Ishikawa (cell line): Measurements from ENCODE around the gene HAUS1.

Source experiments
- CEBPB ChIP-seq: IDR thresholded peaks from 2 replicates; pipeline ENCODE4 v1.6.1; 2012
- CREB1 ChIP-seq: IDR thresholded peaks from 2 replicates; pipeline ENCODE4 v1.6.1; 2012; ENCODE audit warnings: low read depth
- EGR1 ChIP-seq: IDR thresholded peaks from 2 replicates; pipeline ENCODE4 v1.6.1; 2012
- EP300 ChIP-seq: IDR thresholded peaks from 2 replicates; pipeline ENCODE4 v1.6.1; 2012; ENCODE audit warnings: borderline replicate concordance
- FOXM1 ChIP-seq: IDR thresholded peaks from 2 replicates; pipeline ENCODE4 v1.6.1; 2012; ENCODE audit warnings: low read depth, borderline replicate concordance
- MAX ChIP-seq: IDR thresholded peaks from 2 replicates; pipeline ENCODE4 v1.6.1; 2012
- NFIC ChIP-seq: IDR thresholded peaks from 2 replicates; pipeline ENCODE4 v1.6.1; 2012
- RAD21 ChIP-seq: IDR thresholded peaks from 2 replicates; pipeline ENCODE4 v1.6.1; 2012; ENCODE audit warnings: low read depth
- TAF1 ChIP-seq: IDR thresholded peaks from 2 replicates; pipeline ENCODE4 v1.6.1; 2012; ENCODE audit warnings: low read depth, mild to moderate bottlenecking
- TCF12 ChIP-seq: IDR thresholded peaks from 2 replicates; pipeline ENCODE4 v1.6.1; 2012; ENCODE audit warnings: low read depth
- TEAD4 ChIP-seq: IDR thresholded peaks from 2 replicates; pipeline ENCODE4 v1.6.1; 2012
- USF1 ChIP-seq: IDR thresholded peaks from 2 replicates; pipeline ENCODE4 v1.6.1; 2012
- YY1 ChIP-seq: IDR thresholded peaks from 2 replicates; pipeline ENCODE4 v1.6.1; 2012; ENCODE audit warnings: low read depth
- ZBTB7A ChIP-seq: IDR thresholded peaks from 2 replicates; pipeline ENCODE4 v1.6.1; 2012; ENCODE audit warnings: low read depth
- TF ChIP-seq, protein P1 (sequence below): IDR thresholded peaks from 2 replicates; pipeline ENCODE4 v1.6.1; 2012; ENCODE audit warnings: low read depth, mild to moderate bottlenecking

The HAUS1 gene

DNA sequence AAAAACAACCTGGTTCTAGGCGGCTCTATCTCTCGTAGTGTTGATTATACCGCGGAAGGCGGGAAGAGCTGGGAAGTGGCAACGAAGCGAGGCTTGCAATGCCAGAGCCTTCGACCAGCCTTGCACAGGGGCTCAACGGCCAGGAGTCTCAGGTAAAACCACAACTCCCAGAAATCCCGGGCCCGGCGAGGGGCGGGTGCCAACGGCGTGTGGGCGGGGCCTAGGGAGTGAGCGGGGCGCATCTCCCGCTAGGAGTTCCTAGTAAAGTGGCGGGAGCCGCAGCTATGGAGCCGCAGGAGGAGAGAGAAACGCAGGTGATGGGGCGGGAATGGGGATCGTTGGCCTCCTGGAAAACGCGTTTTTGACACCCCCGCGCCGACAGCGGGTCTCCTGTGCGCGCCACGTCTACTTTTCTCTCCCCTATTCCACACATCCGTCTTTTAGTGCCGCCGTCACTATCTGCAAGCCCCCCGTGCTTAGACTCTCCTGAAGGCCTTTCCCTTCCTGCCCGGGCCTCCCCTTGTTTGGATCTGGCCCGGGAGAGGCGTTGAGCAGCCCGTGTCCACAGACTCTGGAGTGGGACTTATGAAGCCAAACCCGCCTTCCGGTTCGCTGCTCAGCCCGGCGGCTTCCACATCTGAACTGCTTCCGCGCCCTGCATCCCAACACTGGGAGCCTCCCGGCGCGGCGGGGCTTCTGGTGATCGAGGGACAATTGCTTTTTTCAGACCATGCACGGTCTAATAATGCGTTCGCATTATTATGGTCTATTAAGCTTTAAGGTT is at the start of gene HAUS1:
Gene HAUS1, plus strand, starts transcription at position 258 of the 784 bp plus-strand sequence. Its CDS starts 27 bp downstream, at position 285.
- TF ChIP-seq, protein P1, sequence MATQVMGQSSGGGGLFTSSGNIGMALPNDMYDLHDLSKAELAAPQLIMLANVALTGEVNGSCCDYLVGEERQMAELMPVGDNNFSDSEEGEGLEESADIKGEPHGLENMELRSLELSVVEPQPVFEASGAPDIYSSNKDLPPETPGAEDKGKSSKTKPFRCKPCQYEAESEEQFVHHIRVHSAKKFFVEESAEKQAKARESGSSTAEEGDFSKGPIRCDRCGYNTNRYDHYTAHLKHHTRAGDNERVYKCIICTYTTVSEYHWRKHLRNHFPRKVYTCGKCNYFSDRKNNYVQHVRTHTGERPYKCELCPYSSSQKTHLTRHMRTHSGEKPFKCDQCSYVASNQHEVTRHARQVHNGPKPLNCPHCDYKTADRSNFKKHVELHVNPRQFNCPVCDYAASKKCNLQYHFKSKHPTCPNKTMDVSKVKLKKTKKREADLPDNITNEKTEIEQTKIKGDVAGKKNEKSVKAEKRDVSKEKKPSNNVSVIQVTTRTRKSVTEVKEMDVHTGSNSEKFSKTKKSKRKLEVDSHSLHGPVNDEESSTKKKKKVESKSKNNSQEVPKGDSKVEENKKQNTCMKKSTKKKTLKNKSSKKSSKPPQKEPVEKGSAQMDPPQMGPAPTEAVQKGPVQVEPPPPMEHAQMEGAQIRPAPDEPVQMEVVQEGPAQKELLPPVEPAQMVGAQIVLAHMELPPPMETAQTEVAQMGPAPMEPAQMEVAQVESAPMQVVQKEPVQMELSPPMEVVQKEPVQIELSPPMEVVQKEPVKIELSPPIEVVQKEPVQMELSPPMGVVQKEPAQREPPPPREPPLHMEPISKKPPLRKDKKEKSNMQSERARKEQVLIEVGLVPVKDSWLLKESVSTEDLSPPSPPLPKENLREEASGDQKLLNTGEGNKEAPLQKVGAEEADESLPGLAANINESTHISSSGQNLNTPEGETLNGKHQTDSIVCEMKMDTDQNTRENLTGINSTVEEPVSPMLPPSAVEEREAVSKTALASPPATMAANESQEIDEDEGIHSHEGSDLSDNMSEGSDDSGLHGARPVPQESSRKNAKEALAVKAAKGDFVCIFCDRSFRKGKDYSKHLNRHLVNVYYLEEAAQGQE = peak; percentile 5; the same call in 1 of the 2 replicates
- TF ChIP-seq CEBPB = no peak
- 0 out of 2 replicates have a peak, but pooled peaks have one; percentile 32 for TF ChIP-seq YY1
- TF ChIP-seq ZBTB7A = no peak; the same call in 1 of the 2 replicates
- no peak for TF ChIP-seq USF1
- no peak for TF ChIP-seq FOXM1
- no peak for TF ChIP-seq TCF12
- TF ChIP-seq TEAD4 = no peak; the same call in 1 of the 2 replicates
- TF ChIP-seq EGR1 = no peak
- TF ChIP-seq CREB1 = no peak
- TF ChIP-seq TAF1 = peak; percentile 82
- TF ChIP-seq EP300 = no peak
- peak; percentile 92 for TF ChIP-seq MAX
- no peak for TF ChIP-seq RAD21
- no peak for TF ChIP-seq NFIC

- TF ChIP-seq EP300 (no peak), FOXM1 (no peak), YY1 (no peak), MAX (no peak), NFIC (no peak), CREB1 (no peak)
Measured at GRCh38 chr18:46054956-46055837, 49.0 kb upstream of the HAUS1 start.

DNA sequence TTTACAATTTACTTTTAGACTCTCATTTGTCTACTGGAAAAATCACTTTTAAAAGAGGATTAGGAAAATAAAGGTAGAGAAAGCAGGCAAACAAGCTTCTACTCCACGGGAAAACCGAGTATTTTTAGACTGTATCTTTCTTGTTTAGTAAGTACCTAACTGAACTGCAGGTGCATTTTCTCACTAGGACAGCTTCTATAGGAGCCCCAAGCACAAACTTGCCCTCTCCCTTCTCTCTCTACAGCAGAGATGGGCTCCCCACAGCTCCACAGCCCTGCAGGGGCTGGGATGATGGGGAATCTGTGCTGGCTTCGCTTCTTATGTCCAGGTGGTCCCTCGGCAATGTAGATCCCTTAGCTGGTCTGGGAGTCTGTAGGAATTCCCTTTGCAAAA is 48.4 kb upstream of the HAUS1 start:
- TF ChIP-seq, protein P1 = no peak
- TF ChIP-seq FOXM1 (no peak), USF1 (no peak), MAX (no peak), TCF12 (no peak)

- no peak for TF ChIP-seq NFIC
- TF ChIP-seq ZBTB7A = no peak
- no peak for TF ChIP-seq CREB1
- no peak for TF ChIP-seq TAF1
- TF ChIP-seq MAX = no peak
- TF ChIP-seq TCF12 = no peak
- TF ChIP-seq YY1 = no peak
- no peak for TF ChIP-seq EGR1
- TF ChIP-seq USF1 = no peak
- TF ChIP-seq TEAD4 = no peak
- TF ChIP-seq, protein P1 = no peak
- no peak for TF ChIP-seq CEBPB
- TF ChIP-seq RAD21 = no peak
- no peak for TF ChIP-seq EP300
- TF ChIP-seq FOXM1 = no peak
Measured at GRCh38 chr18:46060359-46060841, 43.8 kb upstream of the HAUS1 start.
